ENCODE measurements around the gene RASA2. TPM values are rescaled to one million over a fixed set of nuclear protein-coding genes. Genes with fewer than 3 reads are reported as not detected.
"Not testable (repeated sequence)": the region's sequence is repeated elsewhere in the genome, so short reads cannot be mapped to it uniquely, and the experiment has no call there.

RASA2 gene
- total and polyA plus RNA-seq, 4 donors, result 6.9 to 26.1 (median 16.6) TPM

DNA sequence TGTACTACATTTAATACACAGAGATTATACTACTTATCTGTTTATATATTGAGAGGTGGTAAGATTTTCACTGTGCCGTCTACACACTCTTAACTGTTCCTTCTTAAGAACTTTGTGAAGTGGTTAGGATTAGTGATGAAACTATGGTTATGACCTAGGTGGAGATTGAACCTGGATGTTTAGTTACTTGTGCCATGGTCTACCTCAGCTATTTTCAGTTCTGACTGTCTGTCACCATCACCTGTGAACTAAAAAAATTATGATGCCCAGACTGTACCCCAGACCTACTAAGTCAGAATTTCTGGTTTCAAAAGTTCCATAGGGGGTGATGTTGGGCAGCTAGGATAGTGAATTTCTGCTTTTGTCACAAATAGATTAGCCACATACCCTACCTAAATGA, 6.4 kb downstream of the RASA2 start:
- H3K4me3 ChIP-seq (ENCODE audit: low read length in 2 of 2), result no peak overlapping the region
- DNase-seq (no peak), ATAC-seq (ENCODE audit: low FRiP score) (no peak)
- H3K9me3 ChIP-seq (ENCODE audit: control insufficient read depth, low read length), result no peaks in the 10 kb centered on the region
- no peaks in the 10 kb centered on the region for H3K27me3 ChIP-seq (ENCODE audit: control insufficient read depth in 1 of 2, insufficient read depth in 2 of 2, low read length in 1 of 2)
- H3K4me1 ChIP-seq (ENCODE audit: control insufficient read depth in 1 of 2, insufficient read depth in 2 of 2, low read length in 2 of 2), result peaks cover 0 to 3% of the 10 kb centered on the region in 2 donors
- WGBS, 2 donors, result 95 to 97% methylated on average over 1 of the region's 1 CpG
- H3K36me3 ChIP-seq (ENCODE audit: control insufficient read depth in 1 of 2, insufficient read depth in 2 of 2, low read length in 1 of 2), result no peaks in the 10 kb centered on the region
- H3K27ac ChIP-seq (ENCODE audit: low read depth in 1 of 2, low read length in 2 of 2), result no peak overlapping the region
- intact Hi-C loops (cut with DNase I), result no loop called here

DNA sequence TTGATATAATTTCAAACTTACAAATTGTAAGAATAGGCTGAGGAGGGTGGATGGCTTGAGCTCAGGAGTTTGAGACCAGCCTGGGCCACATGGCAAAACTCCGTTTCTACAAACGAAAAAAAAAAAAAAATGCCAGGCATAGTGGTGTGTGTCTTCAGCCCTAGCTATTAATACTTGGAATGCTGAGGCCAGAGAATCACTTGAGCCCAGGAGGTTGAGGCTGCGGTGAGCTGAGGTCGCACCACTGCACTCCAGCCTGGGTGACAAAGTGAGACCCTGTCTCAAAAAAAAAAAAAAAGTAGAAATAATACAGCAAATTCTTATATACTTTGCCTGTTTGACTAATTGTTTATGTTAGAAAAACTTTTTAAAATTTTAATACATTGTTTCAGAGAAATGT, 10.8 kb downstream of the RASA2 start:
- H3K4me1 ChIP-seq (ENCODE audit: control insufficient read depth in 1 of 2, insufficient read depth in 2 of 2, low read length in 2 of 2); ATAC-seq (ENCODE audit: low FRiP score); H3K4me3 ChIP-seq (ENCODE audit: low read length in 2 of 2); H3K27me3 ChIP-seq (ENCODE audit: control insufficient read depth in 1 of 2, insufficient read depth in 2 of 2, low read length in 1 of 2); H3K36me3 ChIP-seq (ENCODE audit: control insufficient read depth in 1 of 2, insufficient read depth in 2 of 2, low read length in 1 of 2); intact Hi-C loops (cut with DNase I); H3K9me3 ChIP-seq (ENCODE audit: control insufficient read depth, low read length); DNase-seq; H3K27ac ChIP-seq (ENCODE audit: low read depth in 1 of 2, low read length in 2 of 2): not testable (repeated sequence)
- 66 to 77% methylated on average over 4 of the region's 4 CpGs for WGBS, 2 donors

DNA sequence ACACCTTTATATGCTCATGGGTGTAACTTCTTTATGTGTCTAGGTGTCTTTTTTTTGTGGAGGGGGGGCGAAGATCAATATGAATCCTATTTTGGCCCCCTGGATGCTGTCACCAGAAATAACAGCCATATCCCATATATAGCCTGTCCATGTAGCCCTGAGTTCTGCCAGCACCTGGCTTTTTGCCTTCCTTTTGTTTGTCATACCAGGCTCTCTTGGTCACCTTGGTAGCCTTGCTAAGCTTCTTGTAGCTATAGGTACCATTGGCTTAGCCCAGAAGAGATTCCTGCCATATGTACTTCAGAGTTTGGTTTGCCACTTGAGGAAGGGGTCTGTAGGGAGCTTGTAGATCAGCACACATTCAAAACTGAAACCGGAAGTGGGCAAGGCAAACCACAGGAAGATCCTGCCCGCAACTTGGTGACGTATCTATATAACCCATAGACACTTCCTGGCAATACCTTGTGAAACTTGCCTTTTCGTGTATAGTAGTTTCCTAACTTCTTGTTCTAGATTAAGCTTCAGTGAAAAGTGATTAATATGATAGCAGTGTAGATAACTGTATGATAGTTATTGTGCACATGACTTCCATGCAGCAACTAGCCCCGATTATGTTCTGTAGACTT, 11.9 kb downstream of the RASA2 start:
- ATAC-seq (ENCODE audit: low FRiP score) (peak; percentile 63), DNase-seq (peak in 1 of 2 donors; percentile 71)
- 90 to 91% methylated on average over 6 of the region's 6 CpGs for WGBS, 2 donors
- H3K4me3 ChIP-seq (ENCODE audit: low read length in 2 of 2), result no peak overlapping the region
- H3K27me3 ChIP-seq (ENCODE audit: control insufficient read depth in 1 of 2, insufficient read depth in 2 of 2, low read length in 1 of 2), result no peaks in the 10 kb centered on the region
- H3K4me1 ChIP-seq (ENCODE audit: control insufficient read depth in 1 of 2, insufficient read depth in 2 of 2, low read length in 2 of 2), result no peaks in the 10 kb centered on the region
- H3K9me3 ChIP-seq (ENCODE audit: control insufficient read depth, low read length), result no peaks in the 10 kb centered on the region
- no peaks in the 10 kb centered on the region for H3K36me3 ChIP-seq (ENCODE audit: control insufficient read depth in 1 of 2, insufficient read depth in 2 of 2, low read length in 1 of 2)
- intact Hi-C loops (cut with DNase I), result no loop called here
- H3K27ac ChIP-seq (ENCODE audit: low read depth in 1 of 2, low read length in 2 of 2), result no peak overlapping the region

DNA sequence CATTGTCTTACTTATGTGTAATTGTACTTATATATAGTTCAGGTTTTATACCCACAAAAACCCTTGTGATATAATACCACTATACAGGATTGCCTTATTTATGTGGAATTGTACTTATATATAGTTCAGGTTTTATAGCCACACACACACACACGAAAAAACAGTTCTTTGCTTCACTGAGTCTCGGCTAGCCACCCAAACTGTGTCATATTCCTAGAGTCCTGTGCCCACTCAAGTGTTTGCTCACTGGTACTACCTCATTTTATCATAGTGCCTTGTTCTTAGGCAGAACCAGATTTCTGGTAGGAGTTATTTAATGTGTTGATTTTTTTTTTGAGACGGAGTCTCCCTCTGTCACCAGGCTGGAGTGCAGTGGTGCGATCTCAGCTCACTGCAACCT, 12.5 kb downstream of the RASA2 start:
- H3K4me3 ChIP-seq (ENCODE audit: low read length in 2 of 2), result no peak overlapping the region
- no peak overlapping the region for H3K27ac ChIP-seq (ENCODE audit: low read depth in 1 of 2, low read length in 2 of 2)
- intact Hi-C loops (cut with DNase I), result no loop called here
- no peaks in the 10 kb centered on the region for H3K36me3 ChIP-seq (ENCODE audit: control insufficient read depth in 1 of 2, insufficient read depth in 2 of 2, low read length in 1 of 2)
- no peaks in the 10 kb centered on the region for H3K4me1 ChIP-seq (ENCODE audit: control insufficient read depth in 1 of 2, insufficient read depth in 2 of 2, low read length in 2 of 2)
- DNase-seq (no peak), ATAC-seq (ENCODE audit: low FRiP score) (no peak)
- no peaks in the 10 kb centered on the region for H3K9me3 ChIP-seq (ENCODE audit: control insufficient read depth, low read length)
- H3K27me3 ChIP-seq (ENCODE audit: control insufficient read depth in 1 of 2, insufficient read depth in 2 of 2, low read length in 1 of 2), result no peaks in the 10 kb centered on the region
- 97 to 100% methylated on average over 4 of the region's 4 CpGs for WGBS, 2 donors

DNA sequence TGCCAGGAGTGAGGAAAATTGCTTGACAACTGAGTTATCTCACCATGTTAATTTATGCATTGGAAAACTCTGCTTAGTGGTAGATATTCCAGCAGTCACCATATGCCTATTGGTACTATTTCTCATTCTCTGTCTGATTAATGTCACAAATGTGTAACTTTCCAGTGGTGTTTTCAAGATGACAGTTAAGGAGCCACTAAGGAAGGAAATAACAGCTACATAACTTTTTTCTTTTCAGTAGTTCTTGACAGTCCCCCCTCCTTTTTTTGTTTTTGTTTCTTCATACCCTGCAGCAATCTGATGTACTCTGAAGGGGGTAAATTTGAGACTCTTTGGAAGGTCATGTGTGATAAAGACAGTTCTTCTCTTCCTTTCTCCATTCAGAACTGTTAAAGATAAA, 13.1 kb downstream of the RASA2 start:
- no peak overlapping the region for H3K4me3 ChIP-seq (ENCODE audit: low read length in 2 of 2)
- no peaks in the 10 kb centered on the region for H3K4me1 ChIP-seq (ENCODE audit: control insufficient read depth in 1 of 2, insufficient read depth in 2 of 2, low read length in 2 of 2)
- H3K36me3 ChIP-seq (ENCODE audit: control insufficient read depth in 1 of 2, insufficient read depth in 2 of 2, low read length in 1 of 2), result no peaks in the 10 kb centered on the region
- no peak overlapping the region for H3K27ac ChIP-seq (ENCODE audit: low read depth in 1 of 2, low read length in 2 of 2)
- no peaks in the 10 kb centered on the region for H3K9me3 ChIP-seq (ENCODE audit: control insufficient read depth, low read length)
- intact Hi-C loops (cut with DNase I), result no loop called here
- DNase-seq (no peak), ATAC-seq (ENCODE audit: low FRiP score) (no peak)
- no peaks in the 10 kb centered on the region for H3K27me3 ChIP-seq (ENCODE audit: control insufficient read depth in 1 of 2, insufficient read depth in 2 of 2, low read length in 1 of 2)

GRCh38 chr3:141500397-141500796, 13.6 kb downstream of the RASA2 start:
- ATAC-seq (ENCODE audit: low FRiP score), result no peak
- peaks cover 0 to 3% of the 10 kb centered on the region in 2 donors for H3K4me1 ChIP-seq (ENCODE audit: control insufficient read depth in 1 of 2, insufficient read depth in 2 of 2, low read length in 2 of 2)
- 93% methylated on average over 1 of the region's 1 CpG for WGBS, 2 donors
- no peaks in the 10 kb centered on the region for H3K36me3 ChIP-seq (ENCODE audit: control insufficient read depth in 1 of 2, insufficient read depth in 2 of 2, low read length in 1 of 2)
- no peak overlapping the region for H3K4me3 ChIP-seq (ENCODE audit: low read length in 2 of 2)
- H3K27me3 ChIP-seq (ENCODE audit: control insufficient read depth in 1 of 2, insufficient read depth in 2 of 2, low read length in 1 of 2), result no peaks in the 10 kb centered on the region
- intact Hi-C loops (cut with DNase I), result no loop called here
- no peaks in the 10 kb centered on the region for H3K9me3 ChIP-seq (ENCODE audit: control insufficient read depth, low read length)
- H3K27ac ChIP-seq (ENCODE audit: low read depth in 1 of 2, low read length in 2 of 2), result no peak overlapping the region
- no peak for DNase-seq

- H3K9me3 ChIP-seq (ENCODE audit: control insufficient read depth, low read length), result no peaks in the 10 kb centered on the region
- WGBS, 2 donors, result 93 to 94% methylated on average over 3 of the region's 3 CpGs
- intact Hi-C loops (cut with DNase I), result no loop called here
- H3K27me3 ChIP-seq (ENCODE audit: control insufficient read depth in 1 of 2, insufficient read depth in 2 of 2, low read length in 1 of 2), result no peaks in the 10 kb centered on the region
- no peaks in the 10 kb centered on the region for H3K36me3 ChIP-seq (ENCODE audit: control insufficient read depth in 1 of 2, insufficient read depth in 2 of 2, low read length in 1 of 2)
- H3K4me3 ChIP-seq (ENCODE audit: low read length in 2 of 2), result no peak overlapping the region
- peaks cover 0 to 3% of the 10 kb centered on the region in 2 donors for H3K4me1 ChIP-seq (ENCODE audit: control insufficient read depth in 1 of 2, insufficient read depth in 2 of 2, low read length in 2 of 2)
- no peak for DNase-seq
- no peak for ATAC-seq (ENCODE audit: low FRiP score)
- H3K27ac ChIP-seq (ENCODE audit: low read depth in 1 of 2, low read length in 2 of 2), result no peak overlapping the region
Measured at GRCh38 chr3:141505166-141505565, 18.3 kb downstream of the RASA2 start.

DNA sequence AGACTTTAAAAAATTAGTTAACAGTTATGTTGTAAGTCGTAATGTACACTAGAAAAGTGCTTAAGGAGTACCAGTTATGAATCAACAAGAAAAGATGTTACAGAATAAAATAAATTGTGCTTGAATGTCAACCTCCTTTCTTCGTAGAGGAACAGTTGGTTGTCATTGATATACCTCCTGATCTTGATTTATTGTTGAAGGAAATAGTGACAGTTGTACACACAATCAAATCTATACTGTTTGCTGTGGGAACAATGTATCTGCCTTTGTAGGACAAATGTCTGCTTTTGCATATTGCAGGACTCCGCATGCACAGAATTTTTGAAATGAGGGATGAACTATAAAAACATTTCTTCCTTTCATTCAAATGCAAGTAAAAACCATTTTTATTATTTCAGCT, 19.2 kb downstream of the RASA2 start:
- peaks cover 0 to 3% of the 10 kb centered on the region in 2 donors for H3K4me1 ChIP-seq (ENCODE audit: control insufficient read depth in 1 of 2, insufficient read depth in 2 of 2, low read length in 2 of 2)
- no peaks in the 10 kb centered on the region for H3K36me3 ChIP-seq (ENCODE audit: control insufficient read depth in 1 of 2, insufficient read depth in 2 of 2, low read length in 1 of 2)
- no peaks in the 10 kb centered on the region for H3K27me3 ChIP-seq (ENCODE audit: control insufficient read depth in 1 of 2, insufficient read depth in 2 of 2, low read length in 1 of 2)
- no peaks in the 10 kb centered on the region for H3K9me3 ChIP-seq (ENCODE audit: control insufficient read depth, low read length)
- no peak for ATAC-seq (ENCODE audit: low FRiP score)
- no peak overlapping the region for H3K27ac ChIP-seq (ENCODE audit: low read depth in 1 of 2, low read length in 2 of 2)
- intact Hi-C loops (cut with DNase I), result no loop called here
- 97 to 98% methylated on average over 3 of the region's 3 CpGs for WGBS, 2 donors
- DNase-seq, result no peak
- H3K4me3 ChIP-seq (ENCODE audit: low read length in 2 of 2), result no peak overlapping the region

DNA sequence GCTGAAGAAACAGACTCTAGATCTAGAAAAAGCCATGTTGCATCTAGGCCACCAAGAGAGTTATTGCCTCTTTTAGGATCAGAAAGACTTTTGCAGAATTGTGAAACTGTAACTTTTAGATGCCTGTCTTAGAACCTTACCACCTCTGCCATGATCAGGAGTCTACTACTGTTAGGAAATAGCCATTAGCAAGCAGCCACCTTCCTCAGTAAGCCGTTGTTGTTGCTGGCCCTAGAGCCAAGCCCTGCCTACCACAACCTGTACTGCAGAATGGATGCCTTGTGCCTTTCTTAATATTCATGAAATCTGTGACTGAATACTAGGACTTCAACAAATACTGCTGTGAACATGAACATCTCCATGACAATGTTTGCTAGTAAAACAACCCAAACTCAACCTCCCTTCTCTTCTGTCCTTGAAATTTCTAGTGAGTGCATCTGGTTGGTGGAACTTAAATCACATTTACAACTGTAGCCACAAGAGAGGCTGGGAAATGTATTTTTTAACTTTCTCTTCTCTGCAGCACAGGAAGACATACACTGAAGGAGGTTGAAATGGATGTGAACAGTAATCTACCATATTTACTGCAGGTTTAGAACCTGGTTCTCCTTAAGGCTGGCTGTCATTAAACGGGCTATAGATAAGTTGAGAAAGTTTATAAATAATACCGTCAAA, 20.7 kb downstream of the RASA2 start:
- H3K4me3 ChIP-seq (ENCODE audit: low read length in 2 of 2), result no peak overlapping the region
- H3K36me3 ChIP-seq (ENCODE audit: control insufficient read depth in 1 of 2, insufficient read depth in 2 of 2, low read length in 1 of 2), result no peaks in the 10 kb centered on the region
- DNase-seq (no peak), ATAC-seq (ENCODE audit: low FRiP score) (no peak)
- WGBS, 2 donors, result 84 to 85% methylated on average over 3 of the region's 3 CpGs
- intact Hi-C loops (cut with DNase I), result no loop called here
- no peak overlapping the region for H3K27ac ChIP-seq (ENCODE audit: low read depth in 1 of 2, low read length in 2 of 2)
- no peaks in the 10 kb centered on the region for H3K9me3 ChIP-seq (ENCODE audit: control insufficient read depth, low read length)
- H3K4me1 ChIP-seq (ENCODE audit: control insufficient read depth in 1 of 2, insufficient read depth in 2 of 2, low read length in 2 of 2), result peaks cover 0 to 3% of the 10 kb centered on the region in 2 donors
- H3K27me3 ChIP-seq (ENCODE audit: control insufficient read depth in 1 of 2, insufficient read depth in 2 of 2, low read length in 1 of 2), result no peaks in the 10 kb centered on the region
